ENCODE measurements around the gene C14orf119. TPM values are rescaled to one million over a fixed set of nuclear protein-coding genes. Genes with fewer than 3 reads are reported as not detected.

C14orf119 gene
- total RNA-seq, 1 experiment from 2014 or later, result 46.8 TPM

GRCh38 chr14:23049011-23049410 is 46.3 kb upstream of the C14orf119 start:
- Histone ChIP-seq H3K36me3 (ENCODE audit: control insufficient read depth in 1 of 2, insufficient read depth in 2 of 2, low read length in 2 of 2) (no peaks in the 10 kb centered on the region), H3K9me3 (ENCODE audit: control insufficient read depth in 1 of 2, insufficient read depth in 1 of 2, low read depth in 1 of 2, low read length in 2 of 2) (no peaks in the 10 kb centered on the region), H3K9me2 (ENCODE audit: insufficient read depth) (no peaks in the 10 kb centered on the region), H4K20me1 (ENCODE audit: insufficient read depth) (no peaks in the 10 kb centered on the region), H3K27me3 (ENCODE audit: insufficient read depth, low read length) (no peaks in the 10 kb centered on the region), H3K4me3 (replicated peaks in 1 of 2; ENCODE audit: low read depth in 1 of 2, low read length in 2 of 2) (no peak overlapping the region), H3K9ac (ENCODE audit: low read length) (no peak overlapping the region), H2AFZ (ENCODE audit: low read depth, low read length, poor library complexity, severe bottlenecking) (no peak overlapping the region), H3K4me2 (ENCODE audit: low read length) (no peak overlapping the region), H3K4me1 (ENCODE audit: control insufficient read depth in 1 of 2, insufficient read depth in 2 of 2, low read length in 2 of 2) (peaks cover 0 to 5% of the 10 kb centered on the region in 2 experiments; a peak in 1 of 4 replicates), H3K27ac (ENCODE audit: low read depth, low read length) (no peak overlapping the region), H3K79me2 (ENCODE audit: insufficient read depth, low read length) (no peaks in the 10 kb centered on the region)
- intact Hi-C loops (cut with micrococcal nuclease), result no loop called here
- no TSS peak for BruUV-seq (replicated peaks)
- CTCF ChIA-PET, result interaction anchor here (1.4 kb wide), 1 partner anchor 9 kb away, joined by 6 read pairs; no protein-coding TSS in a partner anchor
- RAD21 ChIA-PET (ENCODE audit: low non-redundant PET in 1 of 2, low total read pairs in 2 of 2, uncharacterized antibody in 2 of 2, unreplicated experiment in 2 of 2), result no interaction called here
- POLR2A ChIA-PET, result no interaction called here
- no peak for TF ChIP-seq SIN3A (IDR thresholded peaks at IDR 0.05; ENCODE audit: low read depth)
- TF ChIP-seq SRF (IDR thresholded peaks at IDR 0.05; ENCODE audit: low read depth), result no peak
- TF ChIP-seq ATF3 (IDR thresholded peaks at IDR 0.05), result no peak
- no peak for TF ChIP-seq YY1 (IDR thresholded peaks at IDR 0.05; ENCODE audit: extremely low read depth, insufficient replicate concordance, low read depth, low read length)
- TF ChIP-seq CEBPB (IDR thresholded peaks at IDR 0.05; ENCODE audit: low read depth), result no peak
- no peak for DNase-seq (ENCODE audit: low read depth, low spot score)
- no peak for ATAC-seq

GRCh38 chr14:23051141-23052057 is 43.9 kb upstream of the C14orf119 start:
- peaks cover 9% of the 10 kb centered on the region in 2 experiments for H3K4me1 ChIP-seq (ENCODE audit: control insufficient read depth in 1 of 2, insufficient read depth in 2 of 2, low read length in 2 of 2)
- no peaks in the 10 kb centered on the region for H3K9me3 ChIP-seq (ENCODE audit: control insufficient read depth in 1 of 2, insufficient read depth in 1 of 2, low read depth in 1 of 2, low read length in 2 of 2)
- CTCF ChIA-PET, result interaction anchor here (1.2 to 2.2 kb wide), 4 partner anchors 17 to 65 kb away, joined by 3 to 8 read pairs (median 7); no protein-coding TSS in a partner anchor
- H3K27me3 ChIP-seq (ENCODE audit: insufficient read depth, low read length), result no peaks in the 10 kb centered on the region
- no peak for TF ChIP-seq POLR2AphosphoS5 (IDR thresholded peaks at IDR 0.05; ENCODE audit: low read depth, low read length)
- no peak for TF ChIP-seq MAX (IDR thresholded peaks at IDR 0.05)
- TF ChIP-seq ELF1 (IDR thresholded peaks at IDR 0.05; ENCODE audit: borderline replicate concordance, low read depth), result no peak
- TF ChIP-seq POLR2A (IDR thresholded peaks at IDR 0.05; ENCODE audit: borderline replicate concordance, extremely low read depth, insufficient read depth, insufficient read length), result no peak
- no peak for TF ChIP-seq FOSL1 (IDR thresholded peaks at IDR 0.05; ENCODE audit: low read depth)
- TF ChIP-seq YY1 (IDR thresholded peaks at IDR 0.05; ENCODE audit: extremely low read depth, insufficient replicate concordance, low read depth, low read length), result no peak
- no peak for TF ChIP-seq CBX3 (IDR thresholded peaks at IDR 0.05; ENCODE audit: low read depth)
- no peaks in the 10 kb centered on the region for H4K20me1 ChIP-seq (ENCODE audit: insufficient read depth)
- no peak overlapping the region for H2AFZ ChIP-seq (ENCODE audit: low read depth, low read length, poor library complexity, severe bottlenecking)
- H3K27ac ChIP-seq (ENCODE audit: low read depth, low read length), result no peak overlapping the region
- H3K4me2 ChIP-seq (ENCODE audit: low read length), result no peak overlapping the region
- ATAC-seq, result no peak
- no peaks in the 10 kb centered on the region for H3K9me2 ChIP-seq (ENCODE audit: insufficient read depth)
- RAD21 ChIA-PET (ENCODE audit: low non-redundant PET in 1 of 2, low total read pairs in 2 of 2, uncharacterized antibody in 2 of 2, unreplicated experiment in 2 of 2), result interaction anchor here in 1 of 2 experiments (1.0 kb wide), 1 partner anchor 65 kb away, joined by 5 read pairs; no protein-coding TSS in a partner anchor
- no peaks in the 10 kb centered on the region for H3K79me2 ChIP-seq (ENCODE audit: insufficient read depth, low read length)
- intact Hi-C loops (cut with micrococcal nuclease), result no loop called here
- H3K4me3 ChIP-seq (replicated peaks in 1 of 2; ENCODE audit: low read depth in 1 of 2, low read length in 2 of 2), result no peak overlapping the region
- no peak overlapping the region for H3K9ac ChIP-seq (ENCODE audit: low read length)
- no peaks in the 10 kb centered on the region for H3K36me3 ChIP-seq (ENCODE audit: control insufficient read depth in 1 of 2, insufficient read depth in 2 of 2, low read length in 2 of 2)
- POLR2A ChIA-PET, result no interaction called here
- DNase-seq (ENCODE audit: low read depth, low spot score), result no peak
- BruUV-seq (replicated peaks), result no TSS peak

Data from HCT116 (cell line).